Heart left ventricle (tissue), 13 donors: ENCODE data around the gene CDK12.

Source experiments
- CTCF ChIP-seq, 12 donors: fragments of 200-600 bp; sonication (generic) in 4 of 12; IDR thresholded peaks; one replicate each; pipeline versions ENCODE4 v1.5.0 to v1.8.0; 2018 to 2022; ENCODE audit warnings: antibody characterized with exemption in 12 of 12, mild to moderate bottlenecking in 5 of 12
- POLR2A ChIP-seq, 2 donors: fragments of 450-650 bp; IDR thresholded peaks; one replicate each; pipeline ENCODE4 v1.6.1; 2017; ENCODE audit warnings: antibody characterized with exemption in 2 of 2, mild to moderate bottlenecking in 2 of 2, moderate library complexity in 2 of 2
- donor health status: ischemic (EF 13 %, LVEDD 7.1; RV severe dilation, severe dysfunction).
- donor health status: DM: no; HTN: yes; CAD: no.
- donor health status: DM: no; HTN: no; CAD: no.
- donor health status: ischemic (EF 25% LVEDD 6.9; RV normal size, moderate dysfunction).
- donor health status: ischemic (EF 25% LVEDD 5.7; RV mildly dilated, moderate dysfunction).
- donor health status: ischemic (EF 35%, LVEDD 5.7; RV mildly dilated, moderate dysfunction).
- donor health status: nonischemic (EF 11% LVEDD 7.7; RV severe dilation, severe dysfunction).
- donor health status: DM: yes; HTN: yes; CAD: no.
- donor health status: PGD.
- donor health status: ischemic (EF 29% LVEDD 5.4; RV normal size, mild dysfunction).
- donor health status: nonischemic (EF 23%, LVEDD 6.1; RV moderate dilation, normal function).

GRCh38 chr17:39563476-39563875 lies 102.2 kb downstream of the CDK12 start:
- no peak for TF ChIP-seq CTCF (IDR thresholded peaks at IDR 0.05)
- TF ChIP-seq POLR2A (IDR thresholded peaks at IDR 0.05): no peak
